Activated CD8-positive, alpha-beta memory T cell treated with anti-CD3 and anti-CD28 coated beads for 36 hours (primary cell): ENCODE results near the gene MAST2. TPM values are rescaled to one million over a fixed set of nuclear protein-coding genes. Genes with fewer than 3 reads are reported as not detected.

Source experiments
- CTCF ChIA-PET: fragments of 350-600 bp; sonication (Branson Sonifier 250); formaldehyde crosslinking; loops from one replicate; lab custom pipeline; 2021; ENCODE audit warnings: antibody characterized with exemption; lab: Charles Lee
- POLR2A ChIA-PET: fragments of 350-600 bp; sonication (Branson Sonifier 250); formaldehyde crosslinking; loops from one replicate; lab custom pipeline; 2021; ENCODE audit warnings: antibody characterized with exemption; lab: Charles Lee
- total RNA-seq, 2 experiments: library from RNA; stranded (reverse); gene quantifications; one replicate each; pipeline ENCODE4 v1.2.3, GENCODE V29; 2021

The MAST2 gene
- total RNA-seq, 2 experiments from 2014 or later = 31.3 to 31.6 TPM

DNA sequence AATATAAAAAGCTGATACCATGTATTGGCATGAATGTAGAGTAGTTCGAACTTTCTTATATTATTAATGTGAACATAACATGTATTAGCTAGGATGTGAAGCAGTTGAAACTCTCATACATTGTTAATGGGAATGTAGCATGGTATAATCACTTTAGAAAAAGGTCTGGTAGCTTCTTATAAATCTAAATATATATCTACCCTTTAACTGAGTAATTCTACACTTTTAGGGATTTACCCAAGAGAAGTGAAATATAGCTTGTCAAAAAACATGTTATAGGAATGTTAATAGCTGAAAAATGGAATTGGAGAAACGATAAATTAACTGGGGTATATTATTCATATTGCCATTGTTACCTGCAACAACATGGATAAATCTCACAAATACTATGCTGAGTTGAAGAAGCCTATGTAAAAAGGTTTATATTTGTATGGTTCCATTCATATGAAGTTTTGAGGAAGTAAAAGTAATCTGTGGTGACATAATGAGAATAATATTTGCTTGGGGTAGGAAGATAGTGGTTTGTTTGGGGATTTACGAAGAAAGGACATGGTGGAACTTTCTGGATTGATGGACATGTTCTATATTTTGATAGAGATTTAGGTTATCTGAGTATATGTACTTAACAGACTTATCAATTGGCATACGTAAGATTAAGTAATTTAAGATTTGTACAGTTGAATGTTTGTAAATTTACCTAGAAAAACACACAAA, 76.6 kb downstream of the MAST2 start:
- ChIA-PET CTCF (interaction anchor here (0.7 kb wide), 1 partner anchor 296 kb away, joined by 4 read pairs; no protein-coding TSS in a partner anchor), POLR2A (interaction anchor here (0.7 to 1.2 kb wide), 2 partner anchors 36 to 109 kb away, joined by 3 to 6 read pairs; no protein-coding TSS in a partner anchor)

DNA sequence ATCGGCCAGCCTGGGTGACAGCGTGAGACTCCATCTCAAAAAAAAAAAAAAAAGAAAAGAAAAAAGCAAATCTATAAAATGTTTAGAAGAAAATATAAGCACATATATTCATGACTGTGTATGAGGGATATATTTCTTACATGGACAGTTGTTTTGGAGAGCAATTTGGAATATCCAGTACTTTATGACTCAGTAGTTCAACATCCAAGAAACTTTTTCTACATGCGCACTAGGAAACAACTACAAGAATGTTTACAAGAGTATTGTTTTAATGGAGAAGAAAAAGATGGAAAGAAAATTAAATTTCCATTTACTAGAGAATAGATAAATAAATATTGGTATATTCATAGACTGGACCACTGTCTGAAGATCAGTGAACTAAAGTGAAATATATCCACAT, 77.5 kb downstream of the MAST2 start:
- CTCF ChIA-PET = no interaction called here
- POLR2A ChIA-PET = no interaction called here

DNA sequence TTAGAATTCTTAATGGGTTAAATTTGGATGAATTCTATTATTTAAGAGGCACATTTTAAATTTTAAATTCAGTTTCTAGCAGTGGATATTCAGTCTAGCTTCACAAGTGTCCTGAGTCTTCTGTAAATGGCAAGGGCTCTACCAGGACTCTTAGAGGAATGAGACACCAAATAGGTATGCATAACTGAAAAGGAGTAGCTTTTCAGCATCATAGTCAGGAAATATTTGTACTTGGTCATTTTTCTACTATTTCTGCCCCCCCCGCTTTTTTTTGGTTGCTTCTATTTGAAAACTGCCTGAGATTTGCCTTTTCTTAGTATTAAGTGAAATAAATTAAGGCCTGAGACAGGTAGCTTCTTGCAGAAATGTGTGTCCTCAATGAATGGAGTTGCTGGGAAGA, 80.2 kb downstream of the MAST2 start:
- CTCF ChIA-PET = interaction anchor here (0.5 to 1.2 kb wide), 3 partner anchors 20 to 870 kb away, joined by 3 read pairs; no protein-coding TSS in a partner anchor
- POLR2A ChIA-PET = no interaction called here

DNA sequence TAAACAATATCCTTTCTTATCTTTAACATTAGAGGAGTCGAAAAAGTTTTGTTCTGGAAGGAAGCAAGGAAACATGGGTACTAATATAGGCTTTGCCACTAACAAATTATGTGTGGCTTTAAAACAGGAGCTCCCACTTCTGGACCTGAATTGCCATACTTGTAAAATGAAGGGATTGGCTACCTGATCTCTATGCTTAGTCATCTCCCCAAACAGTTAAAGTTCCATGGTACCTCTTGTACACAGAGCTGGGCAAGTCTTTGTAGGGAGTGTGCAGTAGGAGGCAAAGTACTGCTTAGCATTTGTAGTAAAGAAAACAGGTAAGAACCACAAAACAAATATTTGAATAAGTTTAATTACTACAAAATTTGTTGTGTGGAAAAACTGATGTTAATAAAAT, 81.3 kb downstream of the MAST2 start:
- ChIA-PET CTCF (interaction anchor here (1.2 kb wide), 1 partner anchor 27 kb away, joined by 3 read pairs; no protein-coding TSS in a partner anchor), POLR2A (no interaction called here)

DNA sequence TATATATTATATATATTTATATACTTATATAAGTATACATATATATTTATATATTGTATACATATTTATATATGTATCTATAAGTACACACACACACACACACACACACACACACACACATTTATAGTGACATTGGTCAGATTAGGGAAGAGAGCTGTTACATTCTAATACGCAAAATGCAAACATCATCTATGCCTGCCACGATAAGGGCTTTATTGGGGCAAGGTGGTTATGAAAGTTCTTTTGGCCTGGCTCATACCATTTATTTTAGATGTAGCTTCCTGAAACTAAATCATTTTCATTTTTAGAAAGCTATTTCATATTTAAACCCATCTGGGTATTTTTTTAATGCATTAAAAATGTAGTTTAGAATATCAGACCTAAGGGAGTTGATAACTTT, 82.8 kb downstream of the MAST2 start:
- POLR2A ChIA-PET = interaction anchor here (0.6 kb wide), 1 partner anchor 43 kb away, joined by 4 read pairs; no protein-coding TSS in a partner anchor
- CTCF ChIA-PET = no interaction called here

DNA sequence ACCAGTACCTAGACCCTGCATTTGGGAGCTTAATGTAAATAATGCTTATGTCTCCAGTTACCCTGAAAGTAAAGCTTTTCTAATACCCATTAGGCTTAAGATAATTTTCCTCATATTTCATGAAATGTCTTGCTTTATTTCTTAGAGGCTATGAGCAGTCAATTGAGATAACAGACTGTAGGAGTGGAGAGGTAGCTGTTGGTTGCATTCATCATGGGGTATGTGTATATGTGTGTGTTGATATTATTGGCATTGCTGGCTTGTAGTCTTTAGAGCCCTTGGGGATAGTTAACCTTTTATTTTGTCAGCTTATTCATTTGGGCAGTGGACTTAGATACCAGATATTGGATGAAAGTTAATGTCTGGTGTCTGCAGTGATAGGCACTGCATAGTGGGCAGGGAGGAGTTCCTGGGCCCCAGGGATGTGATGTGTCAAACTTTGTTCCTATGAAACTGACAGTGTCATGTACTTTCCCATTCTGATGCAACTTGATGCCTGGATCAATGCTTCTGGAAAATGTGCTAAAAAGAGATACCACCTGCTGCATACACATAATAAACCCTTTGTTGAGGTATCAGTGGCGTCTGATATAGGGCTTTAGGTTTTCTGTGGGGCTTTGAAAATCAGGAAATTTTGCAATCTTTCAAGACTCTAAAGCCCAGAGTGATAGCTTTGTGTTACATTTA, 83.9 kb downstream of the MAST2 start:
- CTCF ChIA-PET = no interaction called here
- POLR2A ChIA-PET = no interaction called here

DNA sequence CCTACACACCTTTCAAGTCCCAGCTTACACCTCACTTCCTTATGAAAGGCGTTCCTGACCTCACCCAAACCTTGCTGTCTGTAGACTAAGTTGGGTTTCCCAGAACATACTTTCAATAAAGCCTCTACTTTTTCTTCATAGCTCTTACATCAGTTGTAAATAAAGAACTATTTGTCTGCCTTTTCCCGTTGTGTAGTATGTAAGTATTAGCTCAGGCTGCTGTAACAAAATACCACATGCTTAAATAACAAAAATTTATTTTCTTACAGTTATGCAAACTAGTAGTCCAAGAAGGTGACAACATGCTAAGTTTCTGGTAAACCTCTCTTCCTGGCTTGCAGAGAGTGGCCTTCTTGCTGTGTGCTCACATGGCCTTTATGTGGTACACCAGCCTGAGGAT, 86.7 kb downstream of the MAST2 start:
- ChIA-PET POLR2A (no interaction called here), CTCF (no interaction called here)

DNA sequence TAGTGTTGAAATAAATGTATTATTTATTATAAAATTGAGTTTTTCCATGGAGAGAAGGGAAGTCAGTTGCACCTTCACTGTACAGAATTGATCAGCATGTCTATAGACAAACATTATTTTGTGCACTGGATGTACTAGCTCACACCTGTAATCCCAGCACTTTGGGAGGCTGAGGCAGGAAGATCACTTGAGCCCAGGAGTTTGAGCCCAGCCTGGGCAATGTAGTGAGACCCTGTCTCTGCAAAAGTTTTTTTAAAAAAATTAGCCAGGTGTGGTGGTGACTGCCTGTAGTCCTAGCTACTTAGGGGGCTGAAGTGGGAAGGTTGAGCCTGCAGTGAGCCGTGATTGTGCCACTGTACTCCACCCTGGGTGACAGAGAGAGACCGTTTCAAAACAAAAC, 87.7 kb downstream of the MAST2 start:
- ChIA-PET POLR2A (no interaction called here), CTCF (no interaction called here)

DNA sequence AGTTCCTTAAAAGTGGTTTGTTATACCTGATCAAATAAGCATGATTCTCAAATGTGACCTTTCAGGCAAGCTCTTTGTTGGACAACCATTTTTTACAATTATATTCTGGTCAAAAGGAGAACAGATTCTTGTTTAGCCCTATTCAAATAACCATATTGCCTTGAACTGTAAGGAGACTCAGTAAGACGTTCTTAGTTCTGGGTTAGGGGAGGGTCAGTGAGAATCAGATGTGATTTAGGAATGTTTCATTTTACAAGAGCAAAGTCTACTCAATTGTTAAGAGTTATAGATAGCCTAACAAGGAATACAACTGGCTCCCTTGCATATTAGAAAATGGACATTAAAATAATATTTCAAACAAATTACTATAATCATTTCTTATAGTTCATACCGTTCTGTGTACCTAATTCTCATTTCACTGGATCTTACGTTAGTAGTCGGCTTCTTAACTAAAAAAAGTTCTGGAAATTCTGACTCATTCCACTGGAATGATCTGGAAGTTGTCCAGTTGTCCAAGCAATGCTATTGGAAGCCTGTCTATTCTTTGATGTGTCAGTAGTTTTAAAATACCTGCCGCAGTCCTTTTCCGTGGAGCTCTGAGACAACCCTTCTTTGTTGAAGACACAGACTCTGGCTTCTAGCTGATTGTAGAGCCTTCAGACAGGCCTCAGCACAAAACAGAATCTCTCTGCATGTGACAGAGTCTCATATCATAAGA, 88.8 kb downstream of the MAST2 start:
- CTCF ChIA-PET = no interaction called here
- POLR2A ChIA-PET = no interaction called here

DNA sequence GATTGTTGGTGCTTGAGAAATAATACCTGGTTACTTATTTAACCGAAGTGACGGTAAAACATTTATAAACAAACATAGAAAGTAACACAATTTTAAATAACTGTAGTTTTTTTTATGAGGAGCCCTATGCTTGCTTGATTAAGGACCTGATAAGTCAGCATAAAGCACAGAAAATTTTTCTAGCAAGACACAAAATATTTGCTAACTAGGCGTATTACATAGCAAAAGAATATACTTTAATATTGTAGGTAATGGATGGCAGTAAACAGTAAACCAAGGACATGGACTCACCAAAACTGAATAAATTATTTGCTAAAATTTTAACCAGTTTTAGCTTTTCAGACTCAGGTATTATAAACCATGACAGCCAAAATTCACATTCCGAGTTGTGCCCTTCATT, 90.9 kb downstream of the MAST2 start:
- ChIA-PET POLR2A (no interaction called here), CTCF (no interaction called here)

DNA sequence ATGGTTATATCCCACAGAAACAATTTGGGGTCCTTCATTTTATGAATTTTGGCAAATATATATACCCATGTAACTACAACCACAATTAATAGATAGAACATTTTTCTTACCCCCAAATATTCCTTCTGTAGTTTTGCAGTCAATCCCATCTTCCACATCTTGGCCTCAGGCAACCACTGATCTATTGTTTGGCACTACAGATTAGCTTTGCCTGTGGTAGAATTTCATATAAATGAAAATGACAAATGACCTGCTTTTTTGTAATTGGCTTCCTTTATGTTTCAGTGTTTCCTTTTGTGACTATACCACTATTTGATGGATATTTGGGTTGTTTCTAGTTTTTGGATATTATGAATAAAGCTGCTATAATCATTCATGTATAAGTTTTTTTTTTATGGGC, 91.5 kb downstream of the MAST2 start:
- ChIA-PET CTCF (no interaction called here), POLR2A (no interaction called here)

DNA sequence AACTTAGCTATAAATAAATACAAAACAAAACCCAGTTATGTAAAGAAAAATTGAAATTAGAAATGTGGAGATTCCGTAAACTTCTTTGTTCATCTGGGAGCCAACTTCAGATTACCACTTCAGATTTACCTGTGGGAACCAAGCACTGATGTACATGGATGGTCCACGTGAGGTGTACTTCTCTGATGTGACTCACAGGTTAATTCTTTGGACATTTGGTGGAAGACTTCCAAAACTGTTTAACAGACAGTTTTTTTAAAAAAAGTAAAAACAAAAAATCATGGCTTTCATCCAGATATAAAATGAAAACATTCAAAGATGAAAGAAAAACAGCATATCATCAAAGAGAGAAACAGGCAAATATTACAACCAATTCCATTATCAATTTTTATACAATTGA, 92.0 kb downstream of the MAST2 start:
- POLR2A ChIA-PET = no interaction called here
- CTCF ChIA-PET = no interaction called here

DNA sequence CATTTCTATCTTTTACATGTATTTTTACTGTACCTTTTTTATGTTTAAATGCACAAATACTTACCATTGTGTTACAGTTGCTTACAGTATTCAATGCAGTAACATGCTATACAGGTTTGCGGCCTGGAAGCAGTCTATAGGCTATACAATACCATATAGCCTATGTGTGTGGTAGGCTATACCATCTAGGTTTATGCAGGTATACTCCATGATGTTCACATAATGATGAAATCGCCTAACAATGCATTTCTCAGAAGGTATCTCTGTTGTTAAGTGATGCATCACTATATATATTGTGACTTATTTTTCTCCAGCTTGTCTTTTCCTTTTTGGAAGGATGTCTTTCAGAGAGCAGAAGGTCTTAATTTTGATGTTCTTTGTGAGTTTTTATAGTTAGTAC, 103.5 kb downstream of the MAST2 start:
- CTCF ChIA-PET = no interaction called here

DNA sequence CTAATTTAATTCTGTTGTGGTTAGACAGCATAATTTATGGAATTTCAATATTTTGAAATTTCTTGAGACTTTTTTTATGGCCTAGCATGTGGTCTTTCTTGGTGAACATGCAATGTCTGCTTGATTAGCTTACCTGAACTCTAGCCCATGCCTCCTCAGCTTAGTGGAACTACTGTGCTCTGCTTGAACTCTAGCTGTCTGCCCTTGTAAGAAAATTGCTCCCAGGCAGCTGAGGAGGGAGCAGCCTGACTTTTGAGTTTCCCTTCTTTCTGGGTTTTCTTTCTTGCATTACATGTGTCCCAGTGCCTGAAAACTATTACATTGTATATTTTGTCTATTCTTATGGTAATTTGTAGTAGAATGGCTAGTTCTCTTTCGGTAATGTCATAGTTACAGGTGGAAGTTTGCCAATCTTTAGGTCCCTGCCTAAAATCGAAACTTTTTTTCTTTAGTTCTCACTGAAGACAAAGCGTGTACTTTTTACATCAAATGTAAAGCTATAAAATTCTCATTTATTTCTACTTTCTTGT, 105.3 kb downstream of the MAST2 start:
- ChIA-PET CTCF (no interaction called here), POLR2A (no interaction called here)

More for the DNA sequence above, 103.5 kb downstream of the MAST2 start:
- POLR2A ChIA-PET = no interaction called here

DNA sequence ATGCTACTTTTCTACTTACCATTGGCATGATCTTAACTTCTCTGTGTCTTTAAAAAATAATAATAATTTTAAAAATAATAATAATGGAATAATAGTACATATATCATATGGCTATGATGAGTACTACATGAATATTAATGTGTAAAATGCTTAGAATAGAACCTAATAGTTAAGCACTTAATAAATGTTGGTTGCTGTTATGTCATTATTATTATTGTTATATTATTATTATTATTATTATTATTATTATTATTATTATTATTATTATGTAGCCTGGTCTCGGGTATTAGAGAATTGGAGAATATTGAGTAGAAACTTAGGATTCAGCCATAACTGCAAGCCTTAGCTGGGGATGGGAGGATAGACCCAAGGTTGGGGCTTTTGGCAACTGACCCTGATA, 108.2 kb downstream of the MAST2 start:
- POLR2A ChIA-PET = no interaction called here
- CTCF ChIA-PET = no interaction called here

DNA sequence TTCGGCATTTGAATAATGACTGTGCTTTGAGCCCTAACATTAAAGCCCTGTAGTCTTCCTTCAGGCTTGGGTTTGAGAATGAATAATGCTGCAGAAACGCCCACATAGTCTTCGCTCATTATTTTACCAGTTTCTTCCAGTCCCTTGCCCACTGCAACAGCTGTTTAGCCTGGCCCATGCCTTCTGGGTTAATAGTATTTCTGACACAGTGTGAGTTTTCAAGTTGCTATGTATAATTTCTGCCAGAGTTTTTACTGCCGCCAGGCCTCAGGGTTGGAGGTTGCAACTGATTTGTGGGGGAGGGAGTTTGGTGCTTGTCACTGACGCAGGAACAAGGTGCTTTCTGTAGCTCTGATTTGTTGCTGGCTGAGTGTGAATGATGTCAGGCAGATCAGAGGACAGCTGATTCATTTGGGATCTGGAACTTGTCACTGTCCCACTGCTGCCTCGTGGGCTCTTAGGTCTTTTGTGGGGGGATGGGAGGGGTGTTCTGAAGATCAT, 109.8 kb downstream of the MAST2 start:
- CTCF ChIA-PET = no interaction called here
- POLR2A ChIA-PET = no interaction called here

DNA sequence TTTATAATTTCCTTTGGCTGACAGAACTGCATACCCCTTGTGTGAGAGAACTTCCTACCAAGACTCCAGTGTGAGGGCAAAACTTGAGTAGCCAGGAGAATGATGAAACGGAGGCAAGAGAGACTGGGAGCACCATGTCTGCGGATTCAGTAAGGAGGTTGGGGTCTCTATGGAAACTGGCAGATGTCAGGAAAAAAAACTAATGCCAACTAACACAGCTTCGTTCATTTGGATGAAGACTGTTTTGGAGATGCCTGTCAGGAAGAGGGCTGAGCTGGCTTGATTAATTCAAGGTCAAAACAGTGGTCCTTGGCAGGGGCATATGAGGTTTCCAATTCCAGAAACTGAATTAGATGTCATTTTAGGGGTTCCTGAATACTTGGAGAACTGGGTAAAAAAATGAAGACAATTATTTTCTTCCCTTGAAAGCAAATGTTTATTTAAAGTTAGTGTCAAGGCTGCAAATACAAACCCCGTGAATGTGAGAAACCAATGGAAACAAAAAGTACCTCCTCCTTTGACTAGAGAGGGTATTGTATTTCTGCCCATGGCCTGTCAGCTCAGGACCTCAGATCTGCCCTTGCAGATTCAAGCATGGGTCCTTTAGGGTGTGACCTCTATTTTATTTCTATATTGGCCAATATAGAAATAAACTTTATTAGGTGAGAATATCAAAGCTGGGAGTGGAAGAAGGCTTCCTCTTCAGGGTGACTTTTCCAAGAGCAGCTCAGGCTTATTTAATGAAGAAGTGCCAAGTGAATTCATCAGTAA, 110.5 kb downstream of the MAST2 start:
- POLR2A ChIA-PET = no interaction called here
- CTCF ChIA-PET = interaction anchor here (1.5 kb wide), 1 partner anchor 10 kb away, joined by 3 read pairs; no protein-coding TSS in a partner anchor

DNA sequence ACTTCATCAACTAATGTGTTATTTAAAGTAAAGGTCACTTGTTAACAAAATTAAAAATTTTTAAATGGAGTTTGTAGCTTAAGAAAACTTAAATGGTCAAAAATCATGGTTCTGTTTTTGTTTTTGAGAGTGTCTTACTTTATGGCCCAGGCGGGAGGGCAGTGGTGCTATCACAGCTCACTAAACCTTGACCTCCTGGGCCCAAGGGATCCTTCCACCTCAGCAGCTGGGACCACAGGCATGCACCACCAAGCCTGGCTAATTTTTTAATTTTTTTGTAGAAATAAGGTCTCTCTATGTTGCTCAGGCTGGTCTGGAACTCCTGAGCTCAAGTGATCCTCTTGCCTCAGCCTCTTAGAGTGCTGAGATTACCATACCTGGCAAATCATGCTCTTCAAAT, 111.4 kb downstream of the MAST2 start:
- CTCF ChIA-PET = interaction anchor here (1.5 kb wide), 1 partner anchor 11 kb away, joined by 3 read pairs; no protein-coding TSS in a partner anchor
- POLR2A ChIA-PET = no interaction called here

DNA sequence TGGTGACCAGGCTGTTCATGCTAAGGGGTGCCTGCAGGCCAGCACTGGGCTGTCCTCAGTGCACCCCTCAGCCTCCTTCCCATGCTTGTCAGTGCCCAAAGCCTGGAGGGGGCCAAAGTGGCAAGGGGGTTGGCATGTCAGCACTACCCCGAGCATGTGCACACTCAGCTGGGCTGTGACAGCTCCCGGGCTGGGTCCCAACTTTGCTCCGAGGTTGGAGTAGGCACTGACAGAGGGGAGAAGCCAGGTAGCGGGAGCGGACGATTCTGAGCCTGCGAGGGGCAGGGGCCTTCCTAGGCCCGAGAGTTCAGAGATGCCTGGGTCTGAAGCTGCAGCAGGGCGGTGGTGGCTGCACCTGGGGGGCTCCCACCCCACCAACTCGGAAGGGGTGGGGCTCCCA, 119.0 kb downstream of the MAST2 start:
- ChIA-PET POLR2A (no interaction called here), CTCF (no interaction called here)
